ENCODE results near the gene LNX2. TPM values are rescaled to one million over a fixed set of nuclear protein-coding genes. Genes with fewer than 3 reads are reported as not detected.
A peak's percentile ranks its signal among the peaks of the same experiment; 100 is the strongest.

Gene LNX2
- total and polyA plus RNA-seq, 5 donors from 2014 or later: 3.7 to 6.5 (median 4.8) TPM

- H3K9me3 ChIP-seq (ENCODE audit: control insufficient read depth in 2 of 2, low read length in 2 of 2): no peaks in the 10 kb centered on the region
Observed at GRCh38 chr13:27595055-27595811, 25.1 kb downstream of the LNX2 start.

GRCh38 chr13:27593267-27593666 lies 27.1 kb downstream of the LNX2 start:
- H3K9me3 ChIP-seq (ENCODE audit: control insufficient read depth in 2 of 2, low read length in 2 of 2): no peaks in the 10 kb centered on the region
- Mint-ChIP-seq H3K27ac (no peak overlapping the region), H3K27me3 (no peaks in the 10 kb centered on the region), H3K4me3 (no peak overlapping the region), H3K9me3 (no peaks in the 10 kb centered on the region), H3K36me3 (peaks cover 2% of the 10 kb centered on the region), H3K4me1 (peaks cover 0 to 2% (median 1%) of the 10 kb centered on the region in 4 donors)
- no peak overlapping the region for H3K27ac ChIP-seq (ENCODE audit: insufficient read depth, low read length, poor library complexity, severe bottlenecking)
- no peaks in the 10 kb centered on the region for H3K36me3 ChIP-seq (ENCODE audit: control insufficient read depth, insufficient read depth, low read length)
- H3K27me3 ChIP-seq (ENCODE audit: control insufficient read depth, insufficient read depth, low read length): no peaks in the 10 kb centered on the region
- H3K4me3 ChIP-seq (ENCODE audit: low read depth, low read length): no peak overlapping the region
- DNase-seq (peak in 1 of 3 donors; percentile 14), ATAC-seq (ENCODE audit: low read depth in 2 of 2) (no peak)
- H3K4me1 ChIP-seq (ENCODE audit: control insufficient read depth, insufficient read depth, low read length, poor library complexity, severe bottlenecking): peaks cover 8% of the 10 kb centered on the region

More at GRCh38 chr13:27595055-27595811, 25.1 kb downstream of the LNX2 start:
- peaks cover 8% of the 10 kb centered on the region for H3K4me1 ChIP-seq (ENCODE audit: control insufficient read depth, insufficient read depth, low read length, poor library complexity, severe bottlenecking)
- Mint-ChIP-seq H3K27me3 (no peaks in the 10 kb centered on the region), H3K4me3 (no peak overlapping the region), H3K36me3 (no peaks in the 10 kb centered on the region), H3K4me1 (peaks cover 0 to 8% (median 5%) of the 10 kb centered on the region in 4 donors), H3K9me3 (no peaks in the 10 kb centered on the region), H3K27ac (no peak overlapping the region)
- no peak for ATAC-seq (ENCODE audit: low read depth in 2 of 2)
- no peaks in the 10 kb centered on the region for H3K36me3 ChIP-seq (ENCODE audit: control insufficient read depth, insufficient read depth, low read length)
- no peaks in the 10 kb centered on the region for H3K27me3 ChIP-seq (ENCODE audit: control insufficient read depth, insufficient read depth, low read length)
- DNase-seq: no peak
- H3K4me3 ChIP-seq (ENCODE audit: low read depth, low read length): no peak overlapping the region
- H3K27ac ChIP-seq (ENCODE audit: insufficient read depth, low read length, poor library complexity, severe bottlenecking): no peak overlapping the region

GRCh38 chr13:27592865-27593264 lies 27.5 kb downstream of the LNX2 start:
- Mint-ChIP-seq H3K4me3 (no peak overlapping the region), H3K9me3 (no peaks in the 10 kb centered on the region), H3K27ac (no peak overlapping the region), H3K4me1 (peaks cover 0 to 5% (median 4%) of the 10 kb centered on the region in 4 donors), H3K27me3 (no peaks in the 10 kb centered on the region), H3K36me3 (peaks cover 4% of the 10 kb centered on the region)
- Histone ChIP-seq H3K9me3 (ENCODE audit: control insufficient read depth in 2 of 2, low read length in 2 of 2) (no peaks in the 10 kb centered on the region), H3K27me3 (ENCODE audit: control insufficient read depth, insufficient read depth, low read length) (no peaks in the 10 kb centered on the region), H3K4me1 (ENCODE audit: control insufficient read depth, insufficient read depth, low read length, poor library complexity, severe bottlenecking) (peaks cover 8% of the 10 kb centered on the region), H3K27ac (ENCODE audit: insufficient read depth, low read length, poor library complexity, severe bottlenecking) (no peak overlapping the region), H3K36me3 (ENCODE audit: control insufficient read depth, insufficient read depth, low read length) (no peaks in the 10 kb centered on the region), H3K4me3 (ENCODE audit: low read depth, low read length) (no peak overlapping the region)
- ATAC-seq (ENCODE audit: low read depth in 2 of 2) (no peak), DNase-seq (no peak)

GRCh38 chr13:27588405-27588804 lies 31.9 kb downstream of the LNX2 start:
- H3K4me1 ChIP-seq (ENCODE audit: control insufficient read depth, insufficient read depth, low read length, poor library complexity, severe bottlenecking): peaks cover 17% of the 10 kb centered on the region
- ATAC-seq (ENCODE audit: low read depth in 2 of 2) (no peak), DNase-seq (no peak)
- no peaks in the 10 kb centered on the region for H3K9me3 ChIP-seq (ENCODE audit: control insufficient read depth in 2 of 2, low read length in 2 of 2)
- H3K27me3 ChIP-seq (ENCODE audit: control insufficient read depth, insufficient read depth, low read length): no peaks in the 10 kb centered on the region
- Mint-ChIP-seq H3K4me3 (no peak overlapping the region), H3K27me3 (no peaks in the 10 kb centered on the region), H3K9me3 (no peaks in the 10 kb centered on the region), H3K4me1 (peaks cover 15 to 30% (median 25%) of the 10 kb centered on the region in 4 donors), H3K27ac (no peak overlapping the region), H3K36me3 (peaks cover 4% of the 10 kb centered on the region)
- no peak overlapping the region for H3K4me3 ChIP-seq (ENCODE audit: low read depth, low read length)
- H3K27ac ChIP-seq (ENCODE audit: insufficient read depth, low read length, poor library complexity, severe bottlenecking): no peak overlapping the region
- no peaks in the 10 kb centered on the region for H3K36me3 ChIP-seq (ENCODE audit: control insufficient read depth, insufficient read depth, low read length)

GRCh38 chr13:27587095-27587746 lies 33.1 kb downstream of the LNX2 start:
- no peak overlapping the region for H3K4me3 Mint-ChIP-seq
- H3K4me1 Mint-ChIP-seq: peaks cover 15 to 37% (median 30%) of the 10 kb centered on the region in 4 donors
- no peaks in the 10 kb centered on the region for H3K9me3 ChIP-seq (ENCODE audit: control insufficient read depth in 2 of 2, low read length in 2 of 2)
- H3K36me3 ChIP-seq (ENCODE audit: control insufficient read depth, insufficient read depth, low read length): no peaks in the 10 kb centered on the region
- H3K36me3 Mint-ChIP-seq: peaks cover 4% of the 10 kb centered on the region
- DNase-seq (no peak), ATAC-seq (ENCODE audit: low read depth in 2 of 2) (no peak)
- no peaks in the 10 kb centered on the region for H3K9me3 Mint-ChIP-seq
- no peaks in the 10 kb centered on the region for H3K27me3 ChIP-seq (ENCODE audit: control insufficient read depth, insufficient read depth, low read length)
- H3K27ac Mint-ChIP-seq: peak overlapping the region in 2 of 3 donors; percentile 78 to 86
- no peak overlapping the region for H3K4me3 ChIP-seq (ENCODE audit: low read depth, low read length)
- no peak overlapping the region for H3K27ac ChIP-seq (ENCODE audit: insufficient read depth, low read length, poor library complexity, severe bottlenecking)
- H3K27me3 Mint-ChIP-seq: no peaks in the 10 kb centered on the region
- H3K4me1 ChIP-seq (ENCODE audit: control insufficient read depth, insufficient read depth, low read length, poor library complexity, severe bottlenecking): peaks cover 9% of the 10 kb centered on the region

- no peaks in the 10 kb centered on the region for H3K27me3 Mint-ChIP-seq
- Histone ChIP-seq H3K4me3 (ENCODE audit: low read depth, low read length) (no peak overlapping the region), H3K9me3 (ENCODE audit: control insufficient read depth in 2 of 2, low read length in 2 of 2) (no peaks in the 10 kb centered on the region), H3K4me1 (ENCODE audit: control insufficient read depth, insufficient read depth, low read length, poor library complexity, severe bottlenecking) (peaks cover 9% of the 10 kb centered on the region), H3K27me3 (ENCODE audit: control insufficient read depth, insufficient read depth, low read length) (no peaks in the 10 kb centered on the region), H3K27ac (ENCODE audit: insufficient read depth, low read length, poor library complexity, severe bottlenecking) (no peak overlapping the region), H3K36me3 (ENCODE audit: control insufficient read depth, insufficient read depth, low read length) (peaks cover 8% of the 10 kb centered on the region)
- H3K9me3 Mint-ChIP-seq: no peaks in the 10 kb centered on the region
- ATAC-seq (ENCODE audit: low read depth in 2 of 2) (no peak), DNase-seq (no peak)
- peaks cover 20 to 49% (median 34%) of the 10 kb centered on the region in 4 donors for H3K4me1 Mint-ChIP-seq
- H3K4me3 Mint-ChIP-seq: peak overlapping the region in 2 of 4 donors; percentile 2 to 25
- H3K27ac Mint-ChIP-seq: peak overlapping the region in 1 of 3 donors; percentile 85
- peaks cover 12% of the 10 kb centered on the region for H3K36me3 Mint-ChIP-seq
Observed at GRCh38 chr13:27583645-27584044, 36.7 kb downstream of the LNX2 start.

GRCh38 chr13:27578121-27579030 lies 42.0 kb downstream of the LNX2 start:
- Mint-ChIP-seq H3K36me3 (peaks cover 38% of the 10 kb centered on the region), H3K27me3 (no peaks in the 10 kb centered on the region), H3K4me1 (peaks cover 12 to 34% (median 21%) of the 10 kb centered on the region in 4 donors), H3K9me3 (peaks cover 0 to 2% (median 0%) of the 10 kb centered on the region in 7 donors), H3K27ac (no peak overlapping the region), H3K4me3 (no peak overlapping the region)
- Histone ChIP-seq H3K4me1 (ENCODE audit: control insufficient read depth, insufficient read depth, low read length, poor library complexity, severe bottlenecking) (no peaks in the 10 kb centered on the region), H3K27me3 (ENCODE audit: control insufficient read depth, insufficient read depth, low read length) (no peaks in the 10 kb centered on the region), H3K27ac (ENCODE audit: insufficient read depth, low read length, poor library complexity, severe bottlenecking) (no peak overlapping the region), H3K4me3 (ENCODE audit: low read depth, low read length) (no peak overlapping the region), H3K9me3 (ENCODE audit: control insufficient read depth in 2 of 2, low read length in 2 of 2) (no peaks in the 10 kb centered on the region), H3K36me3 (ENCODE audit: control insufficient read depth, insufficient read depth, low read length) (peaks cover 12% of the 10 kb centered on the region)
- ATAC-seq (ENCODE audit: low read depth in 2 of 2): no peak
- DNase-seq: no peak

Measured in CD4-positive, CD25-positive, alpha-beta regulatory T cell (primary cell).